Measurements from ENCODE around the gene CALHM2. TPM values are rescaled to one million over a fixed set of nuclear protein-coding genes. Genes with fewer than 3 reads are reported as not detected.

CALHM2 gene
- total and polyA plus RNA-seq, 4 donors: 11.7 to 43.2 (median 25.0) TPM

DNA sequence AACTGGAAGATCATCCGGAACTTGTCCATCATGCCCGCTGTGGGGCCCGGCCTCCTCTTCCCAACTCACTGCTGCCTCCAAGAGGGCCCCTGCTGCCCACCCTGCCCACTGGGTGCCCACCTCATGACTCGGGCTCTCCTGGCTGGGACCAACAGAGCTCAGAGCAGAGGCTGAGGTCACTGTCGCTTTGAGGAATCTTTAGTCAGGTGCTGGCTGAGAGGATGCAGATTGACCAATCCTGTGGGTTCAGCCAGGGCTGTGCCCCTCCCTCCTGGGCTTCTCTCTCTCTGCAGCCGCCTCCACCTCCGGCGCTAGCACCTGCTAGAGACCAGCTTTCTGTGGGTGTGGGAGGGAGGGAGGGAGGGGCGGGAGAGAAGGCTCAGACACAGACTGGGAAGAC lies 6.5 kb upstream of the CALHM2 start, which contains the start of gene CALHM1:
Gene CALHM1 (minus strand): TSS at position 181 of the 400 bp plus-strand sequence. CDS start 149 bp downstream, at position 32.
- ATAC-seq (ENCODE audit: insufficient read depth, low FRiP score): no peak
- Histone ChIP-seq H3K36me3 (ENCODE audit: control insufficient read depth in 4 of 4, insufficient read depth in 4 of 4, low read length in 4 of 4) (no peaks in the 10 kb centered on the region), H3K4me3 (no peak within 1 kb of the TSS), H3K9me3 (ENCODE audit: control insufficient read depth in 4 of 4, insufficient read depth in 3 of 4, low read length in 3 of 4) (no peaks in the 10 kb centered on the region), H3K9ac (ENCODE audit: insufficient read depth in 1 of 2, low read length in 2 of 2) (no peak within 1 kb of the TSS), H3K27ac (ENCODE audit: low read depth in 1 of 2, low read length in 1 of 2) (no peak within 1 kb of the TSS), H3K4me1 (ENCODE audit: control insufficient read depth in 5 of 5, insufficient read depth in 5 of 5, low read length in 5 of 5) (no peaks in the 10 kb centered on the region), H3K27me3 (ENCODE audit: control insufficient read depth in 3 of 3, insufficient read depth in 3 of 3, low read length in 2 of 3) (no peaks in the 10 kb centered on the region)
- WGBS, 2 donors: 54 to 64% methylated on average over 6 to 9 of the region's 9 CpGs
- no peak for TF ChIP-seq CTCF (IDR thresholded peaks at IDR 0.05; ENCODE audit: control extremely low read depth, extremely low read depth)
- no peak for DNase-seq

DNA sequence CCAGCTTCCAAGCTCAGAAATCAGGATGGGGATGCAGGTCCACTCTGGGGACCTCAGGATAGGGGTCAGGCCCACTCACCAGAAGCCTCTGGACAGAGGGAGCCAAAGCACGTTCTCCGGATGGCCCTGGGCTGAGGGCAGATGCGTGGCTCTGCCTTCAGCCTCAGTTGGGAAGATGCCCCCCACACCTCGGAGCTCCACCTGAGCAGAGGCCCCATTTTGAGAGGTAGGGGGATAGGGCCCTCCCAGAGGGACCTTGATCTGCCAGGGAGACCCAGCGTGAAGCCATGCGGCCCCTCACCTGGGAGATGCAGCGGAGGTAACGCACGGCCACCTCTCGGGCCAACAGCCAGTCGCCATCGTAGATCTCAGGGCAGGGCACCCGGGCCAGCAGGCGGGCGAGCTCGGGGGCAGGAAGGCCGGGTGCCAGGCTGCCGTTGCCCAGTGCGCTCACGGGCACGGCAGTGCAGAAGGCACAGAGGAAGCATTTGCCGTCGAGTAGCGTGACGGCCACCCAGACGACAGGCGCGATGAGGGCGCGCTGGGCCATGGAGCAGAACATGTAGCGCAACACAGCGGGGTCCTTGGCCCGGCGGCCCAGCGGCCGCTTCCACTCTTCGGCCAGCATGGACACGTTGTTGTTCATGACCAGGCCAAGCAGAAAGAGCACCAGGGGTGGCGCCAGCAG lies 5.9 kb upstream of the CALHM2 start:
- ATAC-seq (ENCODE audit: insufficient read depth, low FRiP score) (no peak), DNase-seq (no peak)
- Histone ChIP-seq H3K9me3 (ENCODE audit: control insufficient read depth in 4 of 4, insufficient read depth in 3 of 4, low read length in 3 of 4) (no peaks in the 10 kb centered on the region), H3K27me3 (ENCODE audit: control insufficient read depth in 3 of 3, insufficient read depth in 3 of 3, low read length in 2 of 3) (no peaks in the 10 kb centered on the region), H3K4me1 (ENCODE audit: control insufficient read depth in 5 of 5, insufficient read depth in 5 of 5, low read length in 5 of 5) (peaks cover 0 to under 1% (median 0%) of the 10 kb centered on the region in 5 donors), H3K9ac (ENCODE audit: insufficient read depth in 1 of 2, low read length in 2 of 2) (no peak overlapping the region), H3K27ac (ENCODE audit: low read depth in 1 of 2, low read length in 1 of 2) (no peak overlapping the region), H3K36me3 (ENCODE audit: control insufficient read depth in 4 of 4, insufficient read depth in 4 of 4, low read length in 4 of 4) (no peaks in the 10 kb centered on the region), H3K4me3 (no peak overlapping the region)
- no peak for TF ChIP-seq CTCF (IDR thresholded peaks at IDR 0.05; ENCODE audit: control extremely low read depth, extremely low read depth)
- 95 to 96% methylated on average over 39 of the region's 39 CpGs for WGBS, 2 donors

- DNase-seq: no peak
Measured at GRCh38 chr10:103457176-103457712, 5.1 kb upstream of the CALHM2 start.

More at GRCh38 chr10:103457176-103457712, 5.1 kb upstream of the CALHM2 start:
- no peak for TF ChIP-seq CTCF (IDR thresholded peaks at IDR 0.05; ENCODE audit: control extremely low read depth, extremely low read depth)
- H3K36me3 ChIP-seq (ENCODE audit: control insufficient read depth in 4 of 4, insufficient read depth in 4 of 4, low read length in 4 of 4): no peaks in the 10 kb centered on the region
- no peaks in the 10 kb centered on the region for H3K27me3 ChIP-seq (ENCODE audit: control insufficient read depth in 3 of 3, insufficient read depth in 3 of 3, low read length in 2 of 3)
- H3K9ac ChIP-seq (ENCODE audit: insufficient read depth in 1 of 2, low read length in 2 of 2): no peak overlapping the region
- ATAC-seq (ENCODE audit: insufficient read depth, low FRiP score): no peak
- 84 to 85% methylated on average over 8 of the region's 8 CpGs for WGBS, 2 donors
- H3K4me1 ChIP-seq (ENCODE audit: control insufficient read depth in 5 of 5, insufficient read depth in 5 of 5, low read length in 5 of 5): peaks cover 0 to 8% (median 3%) of the 10 kb centered on the region in 5 donors
- H3K4me3 ChIP-seq: no peak overlapping the region
- H3K27ac ChIP-seq (ENCODE audit: low read depth in 1 of 2, low read length in 1 of 2): no peak overlapping the region
- no peaks in the 10 kb centered on the region for H3K9me3 ChIP-seq (ENCODE audit: control insufficient read depth in 4 of 4, insufficient read depth in 3 of 4, low read length in 3 of 4)
